DLD1 (cell line): ENCODE data around the gene PTPN11.
"Not testable (repeated sequence)": the region's sequence is repeated elsewhere in the genome, so short reads cannot be mapped to it uniquely, and the experiment has no call there.

Experiments used
- in situ Hi-C: cut with HindIII; loops from 2 replicates; pipeline ENCODE4 v1.10.0; 2017; ENCODE audit warnings: low sequenced_read_pairs

Gene PTPN11

DNA sequence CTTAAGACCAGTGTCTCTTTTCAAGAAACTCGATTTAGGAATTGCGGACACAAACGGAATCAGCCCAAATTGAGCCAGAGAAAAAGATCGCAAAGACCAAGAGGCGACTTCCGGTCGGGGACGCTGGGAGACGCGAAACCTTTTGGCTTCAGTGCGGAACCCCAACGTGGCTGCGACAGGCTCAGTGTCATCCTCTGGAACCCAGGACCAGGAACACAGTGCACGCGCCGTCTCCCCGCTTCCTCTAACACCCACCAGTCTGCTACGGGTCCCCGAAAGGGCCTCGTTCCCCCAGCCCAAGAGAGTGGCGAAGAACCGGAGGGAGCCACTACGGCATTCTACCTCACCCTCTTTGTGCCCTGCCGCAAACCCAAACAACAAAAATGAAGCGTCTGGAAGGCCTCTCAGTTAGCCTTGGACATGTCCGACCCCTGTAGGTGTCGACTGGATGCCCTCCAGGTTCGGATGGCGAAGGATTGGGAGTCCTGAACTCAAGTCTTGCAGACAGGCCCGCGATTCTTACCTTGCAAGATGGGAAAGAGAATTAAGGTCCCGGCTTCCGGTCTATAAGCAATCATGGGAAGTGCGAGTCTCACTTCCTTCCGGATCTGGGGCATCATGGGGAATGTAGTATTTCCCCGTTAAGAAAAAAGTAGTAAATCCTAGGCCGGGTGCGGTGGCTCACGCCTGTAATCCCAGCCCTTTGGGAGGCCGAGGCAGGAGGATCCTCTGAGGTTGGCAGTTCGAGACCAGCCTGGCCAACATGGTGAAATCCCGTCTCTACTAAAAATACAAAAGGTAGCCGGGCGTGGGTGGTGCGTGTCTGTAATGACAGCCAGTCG is 9.5 kb upstream of the PTPN11 start, which contains the start of gene RPL6:
RPL6 (minus strand) TSS at position 542 of the 842 bp plus-strand sequence. CDS start 949 bp downstream, outside the sequence.
- in situ Hi-C loops: no loop called here

DNA sequence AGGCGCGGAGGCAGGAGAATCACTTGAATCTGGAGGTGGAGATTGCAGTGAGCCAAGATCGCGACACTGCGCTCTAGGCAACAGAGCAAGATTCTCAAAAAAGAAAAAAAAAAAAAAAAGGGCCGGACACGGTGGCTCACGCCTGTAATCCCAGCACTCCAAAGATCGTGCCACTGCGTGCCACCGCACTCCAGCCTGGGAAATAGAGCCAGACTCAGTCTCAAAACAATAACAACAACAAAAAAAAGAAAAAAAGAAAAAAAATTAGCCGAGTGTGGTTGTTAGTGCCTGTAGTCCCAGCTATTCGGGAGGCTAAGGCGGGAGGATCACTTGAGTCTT is 8.9 kb upstream of the PTPN11 start:
- in situ Hi-C loops: no loop called here

DNA sequence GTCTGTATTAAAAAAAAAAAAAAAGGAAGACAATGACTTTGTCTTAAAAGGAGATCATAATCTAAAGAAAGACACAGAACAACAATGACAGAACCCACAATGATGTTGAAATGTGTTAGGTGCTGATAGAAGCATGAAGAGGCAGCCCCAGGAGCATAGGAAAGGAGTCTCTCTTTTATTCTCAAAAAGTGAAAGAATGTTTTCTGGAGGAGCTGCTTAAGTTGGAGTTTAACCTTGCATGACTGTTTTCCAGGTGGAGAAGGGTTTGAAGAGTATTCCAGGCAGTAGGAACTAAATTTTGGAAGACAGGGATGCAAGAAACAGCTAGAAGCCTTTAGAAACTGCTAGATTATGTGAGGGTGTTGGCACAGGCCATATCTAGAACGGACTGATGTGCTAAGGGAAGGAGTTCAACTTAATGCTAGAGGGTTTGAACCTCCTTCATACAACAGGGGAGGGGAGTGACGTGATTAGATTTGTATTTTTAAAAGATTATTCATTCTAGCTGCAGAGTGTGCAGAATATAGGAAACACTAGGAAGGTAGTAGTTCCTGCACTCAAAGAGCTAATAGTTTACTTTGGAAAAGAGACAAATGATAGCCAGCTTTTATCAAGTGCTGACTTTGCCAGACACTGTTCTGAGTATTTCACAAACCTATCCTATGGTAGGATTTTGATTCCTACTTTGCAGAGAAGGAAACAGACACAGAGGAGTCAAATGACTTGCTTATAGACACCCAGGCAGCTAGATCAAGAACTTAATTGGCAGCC is 4.7 kb upstream of the PTPN11 start:
- in situ Hi-C loops: no loop called here

DNA sequence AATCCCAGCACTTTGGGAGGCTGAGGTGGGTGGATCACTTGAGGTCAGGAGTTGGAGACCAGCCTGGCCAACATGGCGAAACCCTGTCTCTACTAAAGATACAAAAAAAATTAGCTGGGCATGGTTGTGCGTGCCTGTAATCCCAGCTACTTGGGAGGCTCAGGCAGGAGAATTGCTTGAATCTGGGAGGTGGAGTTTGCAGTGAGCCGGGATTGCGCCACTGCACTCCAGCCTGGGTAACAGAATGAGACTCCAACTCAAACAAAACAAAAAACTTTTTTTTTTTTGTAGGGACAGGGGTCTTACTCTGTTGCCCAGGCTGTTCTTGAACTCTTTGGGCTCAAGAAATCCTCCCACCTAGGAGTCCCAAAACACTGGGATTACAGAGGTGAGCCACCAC is 3.3 kb upstream of the PTPN11 start:
- in situ Hi-C loops: not testable (repeated sequence)

DNA sequence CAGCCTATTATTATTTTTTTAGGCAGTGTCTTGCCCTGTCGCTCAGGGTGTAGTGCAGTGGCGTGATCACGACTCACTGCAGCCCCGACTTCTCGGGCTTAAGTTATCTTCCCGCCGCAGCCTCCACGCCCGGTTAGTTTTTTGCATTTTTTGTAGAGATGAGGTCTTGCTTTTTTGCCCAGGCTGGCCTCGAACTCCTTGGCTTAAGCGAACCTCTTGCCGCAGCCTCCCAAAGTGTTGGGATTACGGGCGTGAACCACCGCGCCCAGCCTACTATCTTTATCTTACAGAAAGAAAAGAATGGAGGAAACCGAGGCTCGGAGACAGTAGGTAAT is 507 bp upstream of the PTPN11 start:
- in situ Hi-C loops: no loop called here

DNA sequence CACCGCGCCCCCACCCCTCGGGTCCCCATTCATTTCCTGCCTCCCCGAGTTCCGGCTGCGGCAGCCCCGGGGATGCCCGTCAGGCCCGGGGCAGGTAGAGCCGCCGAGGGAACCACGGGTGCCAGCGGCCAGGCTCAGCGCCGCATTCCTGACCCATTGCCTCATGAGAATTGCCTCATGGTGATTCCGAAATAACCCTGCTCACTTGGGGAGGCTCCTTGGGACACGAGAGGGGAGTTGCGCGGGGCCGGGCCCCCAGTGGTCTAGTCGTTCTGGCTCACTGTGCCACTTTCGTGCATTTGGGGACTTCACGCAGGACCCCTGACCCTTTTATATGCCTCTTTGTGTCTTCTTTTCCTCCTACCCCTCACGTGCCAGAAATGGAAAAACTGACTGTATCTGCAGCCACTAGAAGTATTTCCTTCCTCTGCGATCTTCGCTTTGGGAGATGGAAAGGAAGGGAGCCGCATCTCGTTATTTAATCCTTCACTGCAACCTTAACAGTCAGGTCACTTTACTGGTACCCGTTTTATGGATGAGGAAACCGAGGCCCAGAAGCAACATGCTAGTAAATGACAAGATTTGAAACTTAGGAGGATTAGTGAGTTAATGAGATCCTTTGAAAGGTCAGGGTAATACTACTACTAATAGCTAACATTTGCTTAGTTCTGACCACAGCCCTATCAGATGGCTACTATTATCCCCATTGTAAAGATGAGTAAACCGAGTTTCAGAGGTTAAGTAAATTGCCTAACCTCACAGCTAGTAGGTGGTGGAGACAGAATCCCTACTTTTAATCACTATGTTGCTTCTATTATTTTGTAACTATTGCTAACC is 768 bp downstream of the PTPN11 start:
- in situ Hi-C loops: no loop called here

DNA sequence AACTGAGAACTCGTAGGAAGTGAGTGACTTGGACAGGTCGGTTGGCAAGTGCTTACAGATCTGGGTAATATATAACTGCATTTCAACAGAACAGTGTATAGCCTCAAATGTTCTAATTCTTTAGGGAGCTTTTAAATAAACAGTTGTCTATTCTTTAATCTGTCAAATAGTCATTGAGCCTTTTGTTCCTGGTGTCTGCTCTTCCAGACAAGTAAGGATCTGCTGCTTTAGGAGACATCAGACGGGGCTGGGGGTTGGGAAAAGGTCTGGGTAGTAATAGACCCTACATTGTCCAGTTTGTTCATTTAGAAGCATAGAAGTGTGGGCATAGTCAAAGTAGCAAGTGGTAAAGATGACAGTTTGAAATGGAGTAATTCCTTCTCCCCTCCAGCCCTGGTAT is 2.0 kb downstream of the PTPN11 start:
- in situ Hi-C loops: no loop called here

DNA sequence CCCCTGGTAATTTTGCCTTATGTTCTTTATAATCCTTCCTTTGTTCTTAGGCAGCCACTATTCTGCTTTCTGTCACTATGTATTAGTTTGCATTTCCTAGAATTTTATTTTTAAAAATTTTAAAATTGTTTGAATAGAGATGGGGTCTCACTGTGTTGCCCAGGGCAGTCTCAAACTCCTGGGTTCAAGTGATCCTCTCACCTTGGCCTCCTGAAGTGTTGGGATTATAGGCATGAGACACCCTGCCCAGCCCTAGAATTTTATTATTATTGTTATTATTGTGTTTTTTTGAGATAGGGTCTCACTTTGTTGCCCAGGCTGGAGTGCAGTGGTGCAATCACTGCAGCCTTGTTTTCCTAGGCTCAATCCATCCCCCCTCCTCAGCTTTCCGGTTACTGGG is 2.6 kb downstream of the PTPN11 start:
- in situ Hi-C loops: no loop called here

DNA sequence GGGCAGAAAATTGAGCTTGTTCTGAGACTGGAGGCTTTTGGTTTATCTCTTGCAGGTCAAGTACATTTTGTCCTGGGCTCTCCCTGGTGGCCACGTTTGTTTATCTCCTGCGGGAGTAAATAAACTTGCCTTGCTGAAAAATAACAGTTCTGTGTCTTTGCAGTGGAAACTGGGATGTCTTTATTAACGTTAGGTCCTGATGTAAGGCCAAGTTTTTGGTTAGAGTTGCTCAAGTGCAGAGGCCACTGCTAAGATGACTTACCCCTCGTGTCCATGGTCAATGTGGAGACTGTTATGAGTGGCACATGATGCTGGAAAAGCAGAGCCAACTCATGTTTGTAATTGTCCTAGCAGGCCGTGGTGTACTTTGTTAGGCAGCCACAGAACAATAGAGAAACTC is 3.8 kb downstream of the PTPN11 start:
- in situ Hi-C loops: no loop called here

DNA sequence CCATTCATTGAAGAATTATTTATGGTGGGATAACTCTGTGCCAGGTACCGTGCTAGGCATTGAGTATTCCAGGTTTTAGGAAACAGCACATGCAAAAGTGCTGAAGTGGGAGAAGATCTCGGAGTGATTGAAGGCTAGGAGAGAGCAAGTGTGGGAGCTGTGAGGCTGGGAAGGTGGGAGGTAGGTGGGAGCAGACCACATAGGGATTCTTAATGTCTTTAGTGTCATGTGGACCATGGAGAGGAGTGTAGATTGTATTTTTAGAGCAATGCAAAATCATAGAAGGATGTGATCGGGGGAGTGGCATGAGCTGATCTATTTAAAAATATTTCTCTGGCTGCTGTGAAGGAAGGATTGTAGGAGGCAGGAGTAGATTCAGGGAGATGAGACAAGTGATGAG is 5.4 kb downstream of the PTPN11 start:
- in situ Hi-C loops: no loop called here

DNA sequence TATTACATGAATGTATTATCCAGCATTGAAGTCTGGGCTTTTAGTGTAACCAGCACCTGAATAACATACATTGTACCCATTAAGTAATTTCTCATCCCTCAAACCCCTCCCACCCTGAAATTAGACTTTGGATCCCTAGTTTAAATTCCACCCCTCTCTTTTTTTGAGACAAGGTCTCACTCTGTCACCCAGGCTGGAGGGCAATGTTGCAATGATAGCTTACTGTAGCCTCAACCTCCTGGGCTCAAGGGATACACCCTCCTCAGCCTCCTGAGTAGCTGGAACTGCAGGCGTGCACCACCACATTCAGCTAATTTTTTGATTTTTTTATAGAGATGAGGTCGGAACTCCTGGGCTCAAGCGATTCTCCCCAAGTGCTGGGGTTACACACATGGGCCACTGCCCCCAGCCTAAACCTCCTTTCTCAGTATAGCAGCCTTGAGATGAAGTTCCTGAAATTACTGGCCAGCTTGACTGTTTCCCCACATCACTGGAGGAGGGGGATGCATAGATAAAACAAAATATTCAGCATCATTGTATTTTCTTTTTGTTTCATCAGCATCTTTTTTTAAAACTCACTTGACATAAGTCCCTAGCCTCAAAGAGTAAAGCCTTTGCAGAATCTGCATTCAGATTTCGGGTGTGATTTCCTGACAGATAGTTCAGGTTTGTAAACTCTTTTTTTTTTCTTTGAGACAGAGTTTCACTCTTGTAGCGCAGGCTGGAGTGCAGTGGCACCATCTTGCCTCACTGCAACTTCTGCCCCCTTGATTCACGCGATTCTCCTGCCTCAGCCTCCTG is 7.0 kb downstream of the PTPN11 start:
- in situ Hi-C loops: no loop called here

DNA sequence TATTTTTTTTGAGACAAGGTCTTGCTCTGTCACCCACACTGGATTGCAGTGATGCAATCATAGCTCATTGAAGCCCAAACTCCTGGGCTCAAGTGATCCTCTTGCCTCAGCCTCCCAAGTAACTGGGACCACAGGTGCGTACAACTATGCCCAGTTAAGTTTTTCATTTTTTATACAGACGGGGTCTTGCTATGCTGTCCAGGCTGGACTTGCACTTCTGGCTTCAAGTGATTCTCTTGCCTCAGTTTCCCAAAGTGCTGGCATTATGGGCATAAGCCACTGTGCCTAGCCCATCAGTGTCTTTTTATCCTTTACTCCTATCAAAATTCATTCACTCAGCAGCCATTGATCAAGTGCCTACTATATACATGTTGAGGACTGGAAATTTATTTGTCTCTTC is 9.0 kb downstream of the PTPN11 start:
- in situ Hi-C loops: no loop called here

DNA sequence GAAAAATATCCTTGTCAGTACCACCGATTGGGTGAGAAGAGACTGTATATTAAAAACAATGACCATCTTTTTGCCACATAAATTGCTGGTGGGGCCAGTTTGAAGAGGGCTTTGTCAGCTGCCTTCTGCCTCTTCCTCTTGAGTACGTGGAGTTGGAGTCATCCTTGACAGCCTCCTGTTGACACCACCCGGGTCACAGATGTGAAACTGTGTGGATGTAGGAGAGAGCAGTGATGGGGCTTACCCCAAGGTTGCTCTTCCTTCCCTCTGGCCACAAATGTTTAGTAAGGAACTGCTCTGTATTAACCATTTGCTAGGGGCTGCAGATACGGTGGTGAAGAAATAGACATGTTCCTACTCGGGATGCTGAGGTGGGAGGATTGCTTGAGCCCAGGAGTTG is 12.2 kb downstream of the PTPN11 start:
- in situ Hi-C loops: no loop called here

DNA sequence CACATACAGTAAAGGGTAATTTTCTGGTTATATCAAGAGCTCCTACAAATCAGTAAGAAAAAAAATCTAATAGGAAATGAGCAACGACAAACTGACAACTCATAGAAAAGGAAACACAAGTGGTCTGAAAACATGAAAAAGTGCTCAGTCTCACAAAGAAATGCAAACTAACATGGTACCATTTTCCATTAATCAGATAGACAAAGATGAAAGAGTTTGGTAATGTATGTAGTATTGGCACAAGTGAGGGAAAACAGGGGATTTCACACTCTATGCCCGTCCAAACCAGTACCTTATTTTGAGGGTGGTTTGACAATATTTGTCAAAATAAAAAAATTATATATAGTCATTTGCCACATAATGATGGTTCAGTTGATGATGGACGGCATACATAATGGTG is 13.2 kb downstream of the PTPN11 start:
- in situ Hi-C loops: no loop called here

DNA sequence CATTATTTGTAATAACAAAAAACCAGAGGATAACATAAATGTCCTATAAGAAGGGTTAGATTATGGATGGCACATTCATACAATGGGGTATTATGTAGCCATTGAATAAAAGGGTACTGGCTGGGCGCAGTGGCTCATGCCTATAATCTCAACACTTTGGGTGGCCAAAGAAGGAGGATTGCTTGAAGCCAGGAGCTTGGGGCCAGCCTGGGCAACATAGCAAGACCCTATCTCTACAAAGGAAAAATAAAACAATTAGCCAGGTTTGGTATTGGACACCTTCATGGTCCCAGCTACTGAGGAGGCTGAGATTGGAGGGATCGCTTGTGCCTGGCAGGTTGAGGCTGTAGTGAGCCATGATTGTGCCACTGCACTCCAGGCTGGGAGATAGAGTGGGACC is 14.8 kb downstream of the PTPN11 start:
- in situ Hi-C loops: no loop called here

DNA sequence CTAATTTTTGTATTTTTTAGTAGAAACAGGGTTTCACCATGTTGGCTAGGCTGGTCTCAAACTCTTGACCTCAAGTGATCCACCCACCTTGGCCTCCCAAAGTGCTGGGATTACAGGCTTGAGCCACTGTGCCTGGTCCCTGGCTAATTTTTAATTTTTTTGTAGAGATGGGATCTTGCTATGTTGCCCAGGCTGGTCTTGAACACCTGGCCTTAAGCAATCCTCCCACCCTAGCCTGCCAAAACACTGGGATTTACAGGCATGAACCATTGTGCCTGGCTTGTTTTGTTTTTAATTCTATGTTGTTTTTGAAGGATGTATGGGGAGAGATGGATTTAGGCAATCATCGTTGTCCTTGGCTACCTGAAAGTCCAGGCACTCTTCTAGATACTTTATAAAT is 19.9 kb downstream of the PTPN11 start:
- in situ Hi-C loops: not testable (repeated sequence)

DNA sequence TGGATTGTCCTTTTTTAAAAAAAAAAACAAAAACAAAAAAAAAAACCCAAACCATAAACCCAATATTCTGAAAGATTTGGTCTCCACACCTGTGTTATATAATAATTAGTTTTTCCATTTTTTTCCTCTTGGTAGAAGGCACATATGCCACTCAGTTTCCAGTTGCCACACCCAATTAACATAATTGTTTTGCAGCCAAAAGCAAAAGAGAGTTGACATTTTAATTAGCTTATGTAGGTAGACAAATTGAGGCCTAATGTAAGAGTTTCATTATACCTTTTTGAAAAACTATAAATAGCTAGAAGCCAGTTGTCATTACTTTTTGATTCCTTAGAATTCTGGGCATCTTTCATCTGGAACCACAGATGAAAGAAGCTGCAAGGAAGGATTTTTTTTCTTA is 21.0 kb downstream of the PTPN11 start:
- in situ Hi-C loops: no loop called here

DNA sequence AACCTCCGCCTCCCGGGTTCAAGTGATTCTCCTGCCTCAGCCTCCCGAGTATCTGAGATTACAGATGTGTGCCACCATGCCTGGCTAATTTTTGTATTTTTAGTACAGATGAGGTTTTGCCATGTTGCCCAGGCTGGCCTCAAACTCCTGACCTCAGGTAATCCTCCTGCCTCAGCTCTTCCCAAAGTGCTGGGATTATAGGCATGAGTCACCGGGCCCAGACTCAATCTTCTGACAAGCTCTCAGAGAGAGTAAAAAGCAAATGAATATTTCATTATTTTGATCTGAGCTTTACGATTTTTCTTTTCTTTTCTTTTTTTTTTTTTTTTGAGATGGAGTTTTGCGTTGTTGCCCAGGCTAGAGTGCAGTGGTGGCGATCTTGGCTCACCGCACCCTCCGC is 21.9 kb downstream of the PTPN11 start:
- in situ Hi-C loops: not testable (repeated sequence)

DNA sequence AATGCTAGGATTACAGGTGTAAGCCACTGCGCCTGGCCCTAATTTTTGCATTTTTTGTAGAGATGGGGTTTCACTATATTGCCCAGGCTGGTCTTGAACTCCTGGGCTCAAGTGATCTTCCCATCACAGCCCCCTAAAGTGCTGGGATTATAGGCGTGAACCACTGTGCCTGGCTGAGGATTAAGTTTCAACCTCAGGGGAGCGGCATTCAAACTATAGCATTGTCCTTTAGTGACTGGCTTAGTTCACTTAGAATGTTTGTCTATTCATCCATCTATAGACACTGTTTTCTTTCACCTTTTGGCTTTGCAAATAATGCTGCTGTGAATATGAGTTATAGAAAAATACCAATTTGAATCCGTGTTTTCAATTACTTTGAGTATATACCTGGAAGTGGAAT is 25.2 kb downstream of the PTPN11 start:
- in situ Hi-C loops: no loop called here

DNA sequence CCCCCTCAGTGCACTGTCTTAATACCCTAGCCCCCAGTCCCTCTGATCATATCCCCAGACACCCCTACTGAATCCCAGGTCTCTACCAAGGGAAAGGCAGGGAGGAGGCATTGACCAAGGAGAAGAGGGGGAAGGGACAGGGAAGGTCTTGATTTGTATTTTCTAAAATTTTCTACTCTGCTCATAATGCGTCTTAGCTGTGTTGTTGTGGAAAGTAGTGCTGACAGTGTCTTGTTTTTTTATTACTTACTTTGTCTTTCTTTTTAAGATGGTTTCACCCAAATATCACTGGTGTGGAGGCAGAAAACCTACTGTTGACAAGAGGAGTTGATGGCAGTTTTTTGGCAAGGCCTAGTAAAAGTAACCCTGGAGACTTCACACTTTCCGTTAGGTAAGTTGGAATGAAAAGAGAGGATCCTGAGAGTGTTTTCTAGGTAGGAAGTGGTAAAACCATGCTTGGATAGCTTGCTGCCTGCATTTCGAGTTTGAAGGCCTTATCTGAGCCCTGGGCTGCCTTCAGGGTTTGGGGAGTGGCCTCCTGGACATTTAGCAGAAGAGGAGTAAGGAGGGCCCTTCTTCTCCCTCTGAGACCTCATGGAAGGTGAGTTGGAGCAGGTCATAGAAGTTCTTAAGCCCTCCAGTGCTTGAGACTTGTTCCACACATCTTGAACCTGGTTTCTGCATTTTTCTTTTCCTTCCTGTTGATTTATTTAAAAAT is 27.4 kb downstream of the PTPN11 start:
- in situ Hi-C loops: no loop called here
